Esophagus squamous epithelium (tissue), 5 donors: ENCODE measurements around the gene NVL. TPM values are rescaled to one million over a fixed set of nuclear protein-coding genes. Genes with fewer than 3 reads are reported as not detected.

ENCODE experiments used
- DNase-seq: peaks from one replicate; lab custom pipeline; 2025; lab: John Stamatoyannopoulos, UW
- H3K27ac ChIP-seq, 4 donors: fragments of 200-600 bp; sonication (generic); one replicate each; pipeline ENCODE4 v1.5.1; 2016 to 2019; ENCODE audit warnings: mild to moderate bottlenecking in 1 of 4
- H3K27me3 ChIP-seq, 4 donors: fragments of 200-600 bp; sonication (generic); 1 replicate in 3 of 4; 2 replicates in 1 of 4; pipeline versions ENCODE4 v1.5.1 to v1.6.0; 2017 to 2021; ENCODE audit warnings: antibody characterized with exemption in 1 of 4
- H3K36me3 ChIP-seq, 3 donors: fragments of 200-600 bp; sonication (generic); one replicate each; pipeline ENCODE4 v1.5.1; 2016 to 2019
- H3K4me1 ChIP-seq, 3 donors: fragments of 200-600 bp; sonication (generic); one replicate each; pipeline ENCODE4 v1.5.1; 2017 to 2019
- H3K4me3 ChIP-seq, 4 donors: fragments of 200-600 bp; sonication (generic); 1 replicate in 3 of 4; 2 replicates in 1 of 4; pipeline ENCODE4 v1.5.1; 2016 to 2019; ENCODE audit warnings: mild to moderate bottlenecking in 2 of 4, moderate library complexity in 1 of 4
- H3K9me3 ChIP-seq, 3 donors: fragments of 200-600 bp; sonication (generic); one replicate each; pipeline ENCODE4 v1.5.1; 2016 to 2019
- POLR2A ChIP-seq, 4 donors: fragments of 450-650 bp; IDR thresholded peaks; one replicate each; pipeline ENCODE4 v1.6.1; 2017; ENCODE audit warnings: antibody characterized with exemption in 4 of 4, mild to moderate bottlenecking in 4 of 4, moderate library complexity in 3 of 4
- WGBS, 2 donors: methylation state at CpG; one replicate each; pipeline ENCODE4 v1.1.5; 2018; 5-methylcytosine and 5-hydroxymethylcytosine counted together
- intact Hi-C: fragments of 100-400 bp; cut with DNase I; formaldehyde crosslinking; loops from one replicate; pipeline ENCODE4 v1.15.0; 2022
- total RNA-seq, 4 donors: library from RNA; depleted of rRNA; stranded (reverse); fragments of >200 nt; gene quantifications; one replicate each; pipeline ENCODE4 v1.1.0, GENCODE V29; 2016
- TF ChIP-seq, protein P1 (sequence below), 6 experiments: fragments of 450-650 bp in 4 of 6; fragments of 200-600 bp in 2 of 6; sonication (generic) in 2 of 6; IDR thresholded peaks; one replicate each; pipeline ENCODE4 v1.5.1; 2016 to 2019; ENCODE audit warnings: antibody characterized with exemption in 6 of 6, mild to moderate bottlenecking in 4 of 6, moderate library complexity in 4 of 6
- donor health status: DM: yes; HTN: yes; CAD: no.

NVL gene
- total RNA-seq, 4 donors from 2014 or later: 10.5 to 27.7 (median 22.0) TPM

DNA sequence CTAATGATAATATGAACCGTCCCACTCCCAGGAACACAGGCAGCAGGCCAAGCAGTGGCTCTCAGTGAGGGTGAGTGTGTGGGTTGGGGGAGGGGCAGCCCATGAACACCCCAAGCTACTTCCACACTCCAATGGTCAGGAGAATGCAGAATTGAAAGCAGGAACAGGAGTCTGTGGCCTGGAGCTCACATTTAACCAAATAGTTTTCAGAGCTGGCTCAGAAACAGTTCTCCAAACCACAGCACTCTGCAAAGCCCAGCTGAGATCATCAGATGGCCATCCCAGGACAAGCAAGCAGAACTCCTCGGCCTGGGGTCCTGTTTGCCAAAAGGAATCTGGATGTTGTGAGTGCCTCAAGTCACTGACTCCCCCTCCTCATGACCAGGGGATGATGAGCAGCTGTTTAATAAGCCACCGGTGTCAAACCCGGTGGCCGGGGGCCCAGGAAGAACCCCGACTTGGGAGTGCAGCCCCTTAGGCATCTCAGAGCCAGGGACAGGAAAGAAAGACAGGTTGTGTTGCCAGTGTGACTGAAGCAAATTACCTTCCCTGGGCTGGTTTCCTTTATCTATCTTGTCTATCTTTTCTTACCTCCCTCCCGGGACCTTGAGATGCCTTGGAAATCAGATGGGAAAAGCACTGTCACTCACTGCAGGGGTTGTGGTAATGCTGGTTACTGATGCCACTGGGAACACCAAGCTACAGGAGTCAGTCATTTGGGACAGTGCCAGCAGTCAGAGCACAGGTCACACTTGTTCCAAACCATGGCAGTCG, 126.5 kb downstream of the NVL start:
- intact Hi-C loops: no loop called here
- H3K4me3 ChIP-seq: no peak overlapping the region
- peaks cover 13 to 49% (median 27%) of the 10 kb centered on the region in 3 donors for H3K4me1 ChIP-seq
- no peaks in the 10 kb centered on the region for H3K9me3 ChIP-seq
- DNase-seq: no peak
- no peaks in the 10 kb centered on the region for H3K27me3 ChIP-seq
- TF ChIP-seq, protein P1, sequence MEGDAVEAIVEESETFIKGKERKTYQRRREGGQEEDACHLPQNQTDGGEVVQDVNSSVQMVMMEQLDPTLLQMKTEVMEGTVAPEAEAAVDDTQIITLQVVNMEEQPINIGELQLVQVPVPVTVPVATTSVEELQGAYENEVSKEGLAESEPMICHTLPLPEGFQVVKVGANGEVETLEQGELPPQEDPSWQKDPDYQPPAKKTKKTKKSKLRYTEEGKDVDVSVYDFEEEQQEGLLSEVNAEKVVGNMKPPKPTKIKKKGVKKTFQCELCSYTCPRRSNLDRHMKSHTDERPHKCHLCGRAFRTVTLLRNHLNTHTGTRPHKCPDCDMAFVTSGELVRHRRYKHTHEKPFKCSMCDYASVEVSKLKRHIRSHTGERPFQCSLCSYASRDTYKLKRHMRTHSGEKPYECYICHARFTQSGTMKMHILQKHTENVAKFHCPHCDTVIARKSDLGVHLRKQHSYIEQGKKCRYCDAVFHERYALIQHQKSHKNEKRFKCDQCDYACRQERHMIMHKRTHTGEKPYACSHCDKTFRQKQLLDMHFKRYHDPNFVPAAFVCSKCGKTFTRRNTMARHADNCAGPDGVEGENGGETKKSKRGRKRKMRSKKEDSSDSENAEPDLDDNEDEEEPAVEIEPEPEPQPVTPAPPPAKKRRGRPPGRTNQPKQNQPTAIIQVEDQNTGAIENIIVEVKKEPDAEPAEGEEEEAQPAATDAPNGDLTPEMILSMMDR (IDR thresholded peaks at IDR 0.05): no peak
- TF ChIP-seq POLR2A (IDR thresholded peaks at IDR 0.05): no peak
- WGBS, 2 donors: 59 to 60% methylated on average over 7 to 8 of the region's 8 CpGs
- H3K36me3 ChIP-seq: no peaks in the 10 kb centered on the region
- peak overlapping the region in 2 of 4 donors; percentile 1 to 36 for H3K27ac ChIP-seq

DNA sequence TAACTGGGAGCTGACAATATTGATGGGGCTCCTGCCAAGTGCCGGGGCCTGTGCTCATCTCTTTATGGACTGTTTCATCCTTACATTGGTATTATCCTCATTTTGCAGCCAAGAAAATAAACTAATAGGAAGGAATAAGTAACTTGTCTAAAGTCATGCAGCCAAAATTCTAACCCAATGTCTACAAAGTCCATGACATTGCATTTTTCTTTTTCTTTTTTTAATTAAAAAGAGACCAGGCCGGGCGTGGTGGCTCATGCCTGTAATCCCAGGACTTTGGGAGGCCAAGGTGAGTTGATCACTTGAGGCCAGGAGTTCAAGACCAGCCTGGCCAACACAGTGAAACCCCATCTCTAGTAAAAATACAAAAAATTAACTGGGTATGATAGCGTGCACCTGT, 128.1 kb downstream of the NVL start:
- no peak for TF ChIP-seq POLR2A (IDR thresholded peaks at IDR 0.05)
- TF ChIP-seq, protein P1 (IDR thresholded peaks at IDR 0.05): no peak
- H3K4me1 ChIP-seq: peaks cover 13 to 65% (median 30%) of the 10 kb centered on the region in 3 donors
- intact Hi-C loops: no loop called here
- H3K9me3 ChIP-seq: no peaks in the 10 kb centered on the region
- H3K4me3 ChIP-seq: no peak overlapping the region
- H3K36me3 ChIP-seq: no peaks in the 10 kb centered on the region
- H3K27ac ChIP-seq: no peak overlapping the region
- WGBS, 2 donors: 87 to 88% methylated on average over 4 of the region's 4 CpGs
- no peak for DNase-seq
- no peaks in the 10 kb centered on the region for H3K27me3 ChIP-seq

DNA sequence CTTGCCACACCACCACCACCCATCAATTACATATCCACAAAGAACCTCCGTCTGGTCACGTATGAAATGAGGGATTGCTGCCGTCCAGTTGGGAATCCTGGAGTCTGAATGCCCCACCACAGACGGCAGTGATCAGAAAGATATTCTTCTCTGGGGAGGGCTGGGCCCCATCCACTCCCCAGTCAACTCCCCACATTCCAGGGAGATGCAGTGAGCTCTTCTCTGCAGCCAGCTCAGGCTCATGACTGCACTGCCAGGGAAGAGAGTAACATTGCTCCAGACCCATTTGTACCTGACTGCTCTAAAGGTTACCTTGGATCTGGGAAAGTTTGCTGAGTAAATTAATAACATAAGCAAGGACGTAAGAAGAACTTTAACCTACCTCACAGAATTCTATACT, 128.6 kb downstream of the NVL start:
- DNase-seq: no peak
- no peak overlapping the region for H3K27ac ChIP-seq
- H3K9me3 ChIP-seq: no peaks in the 10 kb centered on the region
- H3K4me3 ChIP-seq: no peak overlapping the region
- TF ChIP-seq, protein P1 (IDR thresholded peaks at IDR 0.05): no peak
- no peak for TF ChIP-seq POLR2A (IDR thresholded peaks at IDR 0.05)
- H3K27me3 ChIP-seq: no peaks in the 10 kb centered on the region
- H3K4me1 ChIP-seq: peaks cover 13 to 70% (median 30%) of the 10 kb centered on the region in 3 donors
- WGBS, 2 donors: 60 to 91% methylated on average over 2 to 5 of the region's 5 CpGs
- H3K36me3 ChIP-seq: no peaks in the 10 kb centered on the region
- intact Hi-C loops: no loop called here

DNA sequence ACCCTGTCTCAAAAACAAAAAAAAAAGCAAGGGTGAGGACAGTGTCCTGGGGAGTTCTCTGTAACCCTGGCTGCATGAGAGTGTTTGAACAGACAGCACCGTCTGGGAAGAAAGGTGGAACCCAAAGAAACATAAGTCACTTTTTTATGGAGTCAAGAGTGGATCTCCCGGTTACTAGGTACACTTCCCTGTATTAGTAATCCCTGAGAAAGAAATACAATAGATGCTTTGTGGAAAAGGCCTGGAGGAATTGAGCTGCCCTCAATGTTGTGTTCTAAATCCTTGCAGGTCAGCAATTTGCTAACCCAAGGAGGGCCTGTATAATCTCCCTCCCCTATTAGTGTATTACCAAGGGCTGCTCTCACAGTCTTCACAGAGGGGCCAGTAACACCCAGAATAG, 130.3 kb downstream of the NVL start:
- 45 to 52% methylated on average over 2 of the region's 2 CpGs for WGBS, 2 donors
- H3K27me3 ChIP-seq: no peaks in the 10 kb centered on the region
- no peak overlapping the region for H3K4me3 ChIP-seq
- intact Hi-C loops: no loop called here
- no peaks in the 10 kb centered on the region for H3K9me3 ChIP-seq
- H3K4me1 ChIP-seq: peaks cover 11 to 77% (median 22%) of the 10 kb centered on the region in 3 donors
- peak overlapping the region in 3 of 4 donors; percentile 48 to 53 (median 50) for H3K27ac ChIP-seq
- H3K36me3 ChIP-seq: peaks cover 0 to 7% (median 0%) of the 10 kb centered on the region in 3 donors
- DNase-seq: no peak
- TF ChIP-seq, protein P1 (IDR thresholded peaks at IDR 0.05): no peak
- TF ChIP-seq POLR2A (IDR thresholded peaks at IDR 0.05): no peak

DNA sequence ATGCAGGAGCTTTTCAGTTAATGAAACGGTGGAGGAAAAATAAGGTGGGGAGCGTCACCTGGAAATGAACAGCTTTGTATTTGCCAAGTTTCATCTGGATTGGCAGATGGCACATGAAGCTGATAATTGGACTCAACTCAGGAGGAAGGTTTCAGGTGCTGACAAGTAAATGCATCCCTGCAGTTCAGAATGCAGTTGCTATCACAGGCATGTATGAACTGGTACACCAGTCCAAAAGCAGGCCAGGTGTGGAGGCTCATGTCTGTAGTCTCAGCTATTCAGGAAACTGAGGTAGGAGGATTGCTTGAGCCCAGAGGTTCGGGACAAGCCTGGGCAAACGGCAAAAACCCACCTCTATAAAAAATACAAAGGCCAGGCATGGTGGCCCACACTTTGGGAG, 131.4 kb downstream of the NVL start:
- WGBS, 2 donors: 29 to 66% methylated on average over 4 of the region's 4 CpGs
- H3K36me3 ChIP-seq: peaks cover 0 to 12% (median 0%) of the 10 kb centered on the region in 3 donors
- DNase-seq: no peak
- TF ChIP-seq POLR2A (IDR thresholded peaks at IDR 0.05): no peak
- TF ChIP-seq, protein P1 (IDR thresholded peaks at IDR 0.05): no peak
- peaks cover 3 to 65% (median 12%) of the 10 kb centered on the region in 3 donors for H3K4me1 ChIP-seq
- intact Hi-C loops: no loop called here
- no peak overlapping the region for H3K4me3 ChIP-seq
- H3K27ac ChIP-seq: peak overlapping the region; percentile 41 to 71 (median 54)
- H3K9me3 ChIP-seq: no peaks in the 10 kb centered on the region
- no peaks in the 10 kb centered on the region for H3K27me3 ChIP-seq
